CD14-positive monocyte (primary cell): ENCODE data around the gene VASH1. TPM values are rescaled to one million over a fixed set of nuclear protein-coding genes. Genes with fewer than 3 reads are reported as not detected.
A peak's percentile ranks its signal among the peaks of the same experiment; 100 is the strongest.

ENCODE experiments used
- DNase-seq, 3 donors: peaks; one replicate each; pipeline ENCODE4 v3.0.0-alpha.2; 2011 to 2022
- H2AFZ ChIP-seq: 2 replicates; pipeline ENCODE4 v1.6.0; 2012; ENCODE audit warnings: mild to moderate bottlenecking, low read depth, low read length, inconsistent platforms; ENCODE audit not compliant: insufficient read depth, poor library complexity, severe bottlenecking
- H3K27ac ChIP-seq, 2 donors: 1 replicate in 1 of 2; 2 replicates in 1 of 2; pipeline ENCODE4 v1.5.1; 2012 to 2013; ENCODE audit warnings: low read length in 2 of 2, control low read depth in 1 of 2, inconsistent platforms in 1 of 2, low read depth in 1 of 2, mild to moderate bottlenecking in 1 of 2
- H3K27me3 ChIP-seq, 2 donors: one replicate each; pipeline versions ENCODE4 v1.6.0 to v1.6.1; 2011 to 2013; ENCODE audit warnings: low read length in 2 of 2; ENCODE audit not compliant: control insufficient read depth in 2 of 2, insufficient read depth in 2 of 2
- H3K36me3 ChIP-seq, 2 donors: replicated peaks in 1 of 2; 1 replicate in 1 of 2; 2 replicates in 1 of 2; pipeline versions ENCODE4 v1.5.1 to v1.6.1; 2012 to 2013; ENCODE audit warnings: low read length in 2 of 2, control low read depth in 1 of 2, inconsistent platforms in 1 of 2, mild to moderate bottlenecking in 1 of 2; ENCODE audit not compliant: insufficient read depth in 2 of 2, control insufficient read depth in 1 of 2
- H3K4me1 ChIP-seq, 2 donors: 1 replicate in 1 of 2; 2 replicates in 1 of 2; pipeline versions ENCODE4 v1.5.1 to v1.6.1; 2012 to 2013; ENCODE audit warnings: low read length in 2 of 2, control low read depth in 1 of 2, inconsistent platforms in 1 of 2, mild to moderate bottlenecking in 1 of 2, moderate library complexity in 1 of 2; ENCODE audit not compliant: insufficient read depth in 2 of 2, control insufficient read depth in 1 of 2
- H3K4me2 ChIP-seq: replicated peaks from 2 replicates; pipeline ENCODE3; 2012; ENCODE audit warnings: low read length, moderate library complexity, mild to moderate bottlenecking; ENCODE audit not compliant: poor library complexity, severe bottlenecking; ENCODE audit errors: extremely low read depth
- H3K4me3 ChIP-seq, 3 experiments: fragments of 200-600 bp in 1 of 3; sonication (generic) in 1 of 3; replicated peaks in 1 of 3; 1 replicate in 2 of 3; 2 replicates in 1 of 3; pipeline ENCODE4 v1.5.1; 2011 to 2013; ENCODE audit warnings: low read length in 3 of 3, mild to moderate bottlenecking in 3 of 3, control low read depth in 2 of 3, low read depth in 2 of 3, inconsistent platforms in 1 of 3, moderate library complexity in 1 of 3
- H3K79me2 ChIP-seq: 2 replicates; pipeline ENCODE4 v1.6.0; 2012; ENCODE audit warnings: mild to moderate bottlenecking, control low read depth, inconsistent platforms, low read length, moderate library complexity; ENCODE audit not compliant: insufficient read depth
- H3K9ac ChIP-seq: 2 replicates; pipeline ENCODE4 v1.6.0; 2017; ENCODE audit warnings: low read length, mild to moderate bottlenecking; ENCODE audit not compliant: insufficient read depth, poor library complexity, severe bottlenecking
- H3K9me3 ChIP-seq, 2 donors: replicated peaks in 1 of 2; 1 replicate in 1 of 2; 2 replicates in 1 of 2; pipeline versions ENCODE4 v1.5.1 to v1.6.1; 2012 to 2013; ENCODE audit warnings: low read length in 2 of 2, control low read depth in 1 of 2; ENCODE audit not compliant: control insufficient read depth in 1 of 2, insufficient read depth in 1 of 2
- H4K20me1 ChIP-seq: 2 replicates; pipeline ENCODE4 v1.6.0; 2012; ENCODE audit warnings: mild to moderate bottlenecking, low read length, control low read depth, moderate library complexity; ENCODE audit not compliant: insufficient read depth
- H3K27ac Mint-ChIP-seq, 7 donors: one replicate each; pipeline ENCODE4 v1.8.0; 2020; ENCODE audit warnings: mild to moderate bottlenecking in 7 of 7, mixed read lengths in 7 of 7, moderate library complexity in 6 of 7, inconsistent platforms in 2 of 7
- H3K27me3 Mint-ChIP-seq, 3 donors: one replicate each; pipeline ENCODE4 v1.8.0; 2021 to 2022; ENCODE audit warnings: low read depth in 3 of 3, mild to moderate bottlenecking in 3 of 3, mixed read lengths in 3 of 3, moderate library complexity in 3 of 3, inconsistent platforms in 1 of 3
- H3K36me3 Mint-ChIP-seq, 2 donors: one replicate each; pipeline ENCODE4 v1.8.0; 2020; ENCODE audit warnings: mixed read lengths in 2 of 2, inconsistent platforms in 1 of 2, mild to moderate bottlenecking in 1 of 2
- H3K4me1 Mint-ChIP-seq: one replicate; pipeline ENCODE4 v1.8.0; 2020; ENCODE audit warnings: mild to moderate bottlenecking, mixed read lengths
- H3K4me3 Mint-ChIP-seq, 2 donors: one replicate each; pipeline ENCODE4 v1.8.0; 2020; ENCODE audit warnings: mild to moderate bottlenecking in 2 of 2, mixed read lengths in 2 of 2, moderate library complexity in 1 of 2
- H3K9me3 Mint-ChIP-seq, 7 donors: one replicate each; pipeline ENCODE4 v1.8.0; 2020 to 2022; ENCODE audit warnings: mixed read lengths in 7 of 7, mild to moderate bottlenecking in 6 of 7, moderate library complexity in 6 of 7, inconsistent platforms in 2 of 7
- CTCF ChIP-seq: fragments of 200-600 bp; IDR thresholded peaks from one replicate; pipeline ENCODE4 v1.8.0; 2022; ENCODE audit warnings: antibody characterized with exemption, mild to moderate bottlenecking
- WGBS: methylation state at CpG from one replicate; pipeline ENCODE4 v1.1.5; 2013; ENCODE audit warnings: missing lambda C conversion rate; ENCODE audit not compliant: insufficient coverage; 5-methylcytosine and 5-hydroxymethylcytosine counted together
- intact Hi-C, 2 donors: fragments of 100-400 bp; cut with micrococcal nuclease; formaldehyde crosslinking; loops; one replicate each; pipeline versions ENCODE4 v1.15.0 to v1.15.1; 2023
- polyA plus RNA-seq, 3 donors: library from polyadenylated mRNA; depleted of rRNA in 1 of 3; unstranded in 2 of 3; stranded (reverse) in 1 of 3; fragments of 300-500 nt in 2 of 3; fragments of >200 nt in 1 of 3; fragmentation: Illumina TruSeq in 2 of 3; gene quantifications; 1 replicate in 2 of 3; 2 replicates in 1 of 3; pipeline ENCODE4 v1.2.3, GENCODE V29; 2012 to 2021

VASH1 gene
- polyA plus RNA-seq, 3 donors, result 2.5 to 10.5 (median 3.3) TPM

GRCh38 chr14:76810953-76811400 is 49.7 kb downstream of the VASH1 start:
- Histone ChIP-seq H3K27me3 (no peaks in the 10 kb centered on the region), H2AFZ (peak overlapping the region; percentile 76), H3K4me2 (peak overlapping the region; percentile 83), H3K79me2 (no peaks in the 10 kb centered on the region), H3K4me1 (peaks cover 25 to 28% of the 10 kb centered on the region in 2 donors), H3K27ac (peak overlapping the region in 1 of 2 donors; percentile 30), H3K4me3 (peak overlapping the region in 2 of 3 experiments; percentile 36 to 81), H3K36me3 (peaks cover 28 to 37% of the 10 kb centered on the region in 2 donors), H3K9me3 (no peaks in the 10 kb centered on the region), H4K20me1 (no peaks in the 10 kb centered on the region), H3K9ac (no peak overlapping the region)
- peak; percentile 29 for TF ChIP-seq CTCF
- Mint-ChIP-seq H3K27me3 (peaks cover 0 to 4% (median 3%) of the 10 kb centered on the region in 3 donors), H3K27ac (peak overlapping the region in 6 of 7 donors; percentile 44 to 81 (median 72)), H3K36me3 (peaks cover 37 to 39% of the 10 kb centered on the region in 2 donors), H3K4me3 (peak overlapping the region; percentile 67 to 90), H3K9me3 (no peaks in the 10 kb centered on the region), H3K4me1 (peaks cover 21% of the 10 kb centered on the region)
- peak; percentile 70 to 74 (median 71) for DNase-seq
- whole genome bisulfite sequencing, result 3% methylated on average over 5 of the region's 9 CpGs
- intact Hi-C loops, result loop anchor here in 1 of 2 donors (10.0 kb wide), 1 partner anchor 54 kb away; no protein-coding TSS in a partner anchor

- Mint-ChIP-seq H3K27ac (peak overlapping the region in 4 of 7 donors; percentile 74 to 90 (median 81)), H3K36me3 (peaks cover 31 to 33% of the 10 kb centered on the region in 2 donors), H3K9me3 (no peaks in the 10 kb centered on the region), H3K4me1 (peaks cover 21% of the 10 kb centered on the region), H3K27me3 (peaks cover 0 to 4% (median 3%) of the 10 kb centered on the region in 3 donors), H3K4me3 (peak overlapping the region; percentile 90 to 96)
- H3K4me2 ChIP-seq, result peak overlapping the region; percentile 83
- no peak for DNase-seq
- intact Hi-C loops, result loop anchor here in 1 of 2 donors (10.0 kb wide), 1 partner anchor 53 kb away; no protein-coding TSS in a partner anchor
- peak overlapping the region; percentile 63 to 85 (median 81) for H3K4me3 ChIP-seq
- H2AFZ ChIP-seq, result peak overlapping the region; percentile 76
- H3K9ac ChIP-seq, result peak overlapping the region; percentile 84
- no CpG with 5 or more reads among the region's 4 CpGs for WGBS
- no peaks in the 10 kb centered on the region for H3K79me2 ChIP-seq
- peaks cover 22 to 31% of the 10 kb centered on the region in 2 donors for H3K36me3 ChIP-seq
- H3K9me3 ChIP-seq, result no peaks in the 10 kb centered on the region
- no peaks in the 10 kb centered on the region for H3K27me3 ChIP-seq
- H3K4me1 ChIP-seq, result peaks cover 25 to 28% of the 10 kb centered on the region in 2 donors
- no peaks in the 10 kb centered on the region for H4K20me1 ChIP-seq
- no peak for TF ChIP-seq CTCF
- H3K27ac ChIP-seq, result no peak overlapping the region
Observed at GRCh38 chr14:76811561-76811960, 50.3 kb downstream of the VASH1 start.
